NCI-H187 (cell line): ENCODE data around the gene SLC6A11.

Experiments used
- DNase-seq, 2 experiments: peaks; one replicate each; lab custom pipeline; 2025; lab: John Stamatoyannopoulos, UW

Gene SLC6A11

GRCh38 chr3:10816019-10816862, at the start of gene SLC6A11:
Gene SLC6A11, plus strand, starts transcription at chr3:10816228. Its CDS starts 38 bp downstream, at chr3:10816266.
- DNase-seq = no peak

- DNase-seq = no peak
Observed at GRCh38 chr3:10768708-10769394, 47.2 kb upstream of the SLC6A11 start.

- DNase-seq = no peak
Observed at GRCh38 chr3:10770547-10770946, 45.5 kb upstream of the SLC6A11 start.

- DNase-seq = no peak
Observed at GRCh38 chr3:10770981-10771380, 45.0 kb upstream of the SLC6A11 start.

- no peak for DNase-seq
Observed at GRCh38 chr3:10771486-10772270, 44.4 kb upstream of the SLC6A11 start.

GRCh38 chr3:10772271-10773161, 43.5 kb upstream of the SLC6A11 start:
- DNase-seq = no peak

GRCh38 chr3:10774129-10774670, 41.8 kb upstream of the SLC6A11 start:
- DNase-seq = no peak

GRCh38 chr3:10774825-10775224, 41.2 kb upstream of the SLC6A11 start:
- DNase-seq = no peak

GRCh38 chr3:10775259-10775658, 40.8 kb upstream of the SLC6A11 start:
- no peak for DNase-seq

- DNase-seq = no peak
Observed at GRCh38 chr3:10775828-10776227, 40.2 kb upstream of the SLC6A11 start.

- no peak for DNase-seq
Observed at GRCh38 chr3:10777627-10778026, 38.4 kb upstream of the SLC6A11 start.

GRCh38 chr3:10778492-10779292, 37.3 kb upstream of the SLC6A11 start:
- DNase-seq = no peak

- DNase-seq = no peak
Observed at GRCh38 chr3:10779293-10779805, 36.7 kb upstream of the SLC6A11 start.

GRCh38 chr3:10780243-10780642, 35.8 kb upstream of the SLC6A11 start:
- no peak for DNase-seq

- no peak for DNase-seq
Observed at GRCh38 chr3:10780922-10781321, 35.1 kb upstream of the SLC6A11 start.

- DNase-seq = no peak
Observed at GRCh38 chr3:10781981-10782380, 34.0 kb upstream of the SLC6A11 start.

- no peak for DNase-seq
Observed at GRCh38 chr3:10783360-10784351, 32.4 kb upstream of the SLC6A11 start.

GRCh38 chr3:10786640-10787039, 29.4 kb upstream of the SLC6A11 start:
- no peak for DNase-seq

GRCh38 chr3:10788451-10788850, 27.6 kb upstream of the SLC6A11 start:
- no peak for DNase-seq
